AG09319 (cell line): ENCODE data around the gene PCSK2.
A peak's percentile ranks its signal among the peaks of the same experiment; 100 is the strongest.

Source experiments
- DNase-seq: peaks from one replicate; pipeline ENCODE4 v3.0.0-alpha.2; 2010; ENCODE audit warnings: low read depth; ENCODE audit errors: extremely low read depth
- TF ChIP-seq, protein P1 (sequence below): IDR thresholded peaks from 2 replicates; pipeline ENCODE4 v1.5.1; 2011; ENCODE audit warnings: low read depth, mild to moderate bottlenecking, inconsistent platforms, low read length, moderate library complexity

PCSK2 gene

DNA sequence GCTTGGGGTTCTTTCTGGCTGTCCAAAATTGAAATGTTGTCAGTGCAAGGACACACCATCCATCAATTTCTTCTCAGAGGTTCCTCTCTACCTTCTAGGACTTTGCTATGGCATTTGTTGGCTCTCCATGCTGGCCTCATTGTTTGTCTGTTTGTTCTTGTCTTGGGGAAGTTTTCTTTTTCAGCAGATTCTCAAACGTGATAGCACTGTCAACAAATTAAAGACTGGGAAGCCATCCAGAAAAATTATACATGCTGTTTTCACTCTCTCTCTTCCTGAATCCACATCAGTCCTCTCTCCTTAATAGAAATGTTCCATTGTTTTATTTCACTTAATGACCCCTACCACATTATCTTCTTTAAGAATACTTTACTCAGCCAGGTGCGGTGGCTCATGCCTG lies 130.4 kb downstream of the PCSK2 start:
- no peak for DNase-seq
- TF ChIP-seq, protein P1, sequence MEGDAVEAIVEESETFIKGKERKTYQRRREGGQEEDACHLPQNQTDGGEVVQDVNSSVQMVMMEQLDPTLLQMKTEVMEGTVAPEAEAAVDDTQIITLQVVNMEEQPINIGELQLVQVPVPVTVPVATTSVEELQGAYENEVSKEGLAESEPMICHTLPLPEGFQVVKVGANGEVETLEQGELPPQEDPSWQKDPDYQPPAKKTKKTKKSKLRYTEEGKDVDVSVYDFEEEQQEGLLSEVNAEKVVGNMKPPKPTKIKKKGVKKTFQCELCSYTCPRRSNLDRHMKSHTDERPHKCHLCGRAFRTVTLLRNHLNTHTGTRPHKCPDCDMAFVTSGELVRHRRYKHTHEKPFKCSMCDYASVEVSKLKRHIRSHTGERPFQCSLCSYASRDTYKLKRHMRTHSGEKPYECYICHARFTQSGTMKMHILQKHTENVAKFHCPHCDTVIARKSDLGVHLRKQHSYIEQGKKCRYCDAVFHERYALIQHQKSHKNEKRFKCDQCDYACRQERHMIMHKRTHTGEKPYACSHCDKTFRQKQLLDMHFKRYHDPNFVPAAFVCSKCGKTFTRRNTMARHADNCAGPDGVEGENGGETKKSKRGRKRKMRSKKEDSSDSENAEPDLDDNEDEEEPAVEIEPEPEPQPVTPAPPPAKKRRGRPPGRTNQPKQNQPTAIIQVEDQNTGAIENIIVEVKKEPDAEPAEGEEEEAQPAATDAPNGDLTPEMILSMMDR, result no peak

- TF ChIP-seq, protein P1, result no peak
- peak; percentile 38 for DNase-seq
These were observed 132.0 kb downstream of the PCSK2 start for GRCh38 chr20:17358854-17359253.

DNA sequence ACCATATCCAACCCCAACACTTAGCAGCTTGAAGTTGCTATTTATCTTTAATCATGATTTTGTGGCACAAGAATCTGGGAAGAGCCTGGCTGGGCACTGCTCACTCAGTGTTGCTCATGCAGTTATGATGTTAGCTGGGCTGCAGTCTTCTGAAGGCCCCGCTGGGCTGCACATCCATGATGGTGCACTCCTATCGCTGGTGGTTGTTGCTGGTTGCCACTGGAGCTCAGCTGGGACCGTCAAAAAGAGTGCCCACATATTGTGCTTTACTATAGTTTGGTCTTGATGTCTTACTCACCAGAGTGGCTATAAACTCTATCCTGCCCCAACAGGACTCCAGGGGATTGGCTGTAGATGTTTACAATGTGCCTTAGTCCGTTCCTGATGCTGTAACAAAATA lies 137.8 kb downstream of the PCSK2 start:
- TF ChIP-seq, protein P1, result no peak
- no peak for DNase-seq

GRCh38 chr20:17365831-17366230 lies 139.0 kb downstream of the PCSK2 start:
- DNase-seq, result no peak

GRCh38 chr20:17369506-17369905 lies 142.7 kb downstream of the PCSK2 start:
- TF ChIP-seq, protein P1, result no peak
- no peak for DNase-seq

More at GRCh38 chr20:17365831-17366230, 139.0 kb downstream of the PCSK2 start:
- TF ChIP-seq, protein P1, result no peak

GRCh38 chr20:17372806-17373440 lies 146.1 kb downstream of the PCSK2 start:
- DNase-seq, result no peak
- TF ChIP-seq, protein P1, result no peak

- TF ChIP-seq, protein P1, result no peak
- no peak for DNase-seq
These were observed 147.2 kb downstream of the PCSK2 start for GRCh38 chr20:17374086-17374485.
